Activated naive CD4-positive, alpha-beta T cell treated with anti-CD3 and anti-CD28 coated beads, Interleukin-2, amount 50 U/mL, for 16 hours (primary cell): Measurements from ENCODE around the gene REC8.
"Not testable (repeated sequence)": the region's sequence is repeated elsewhere in the genome, so short reads cannot be mapped to it uniquely, and the experiment has no call there.

Source experiments
- DNase-seq: peaks from one replicate; pipeline ENCODE4 v3.0.0-alpha.2; 2020

The REC8 gene

GRCh38 chr14:24206260-24207103 lies 34.6 kb downstream of the REC8 start:
- DNase-seq: no peak

GRCh38 chr14:24207104-24207551 lies 35.2 kb downstream of the REC8 start:
- DNase-seq: no peak

- DNase-seq: no peak
Observed at GRCh38 chr14:24207625-24208024, 35.7 kb downstream of the REC8 start.

GRCh38 chr14:24211311-24211710 lies 39.4 kb downstream of the REC8 start:
- DNase-seq: no peak

GRCh38 chr14:24212924-24213865 lies 41.3 kb downstream of the REC8 start, which contains the start of gene CHMP4A:
TSS of gene CHMP4A (minus strand) at chr14:24213488. CDS start at chr14:24213439, 49 bp downstream.
- DNase-seq: peak; percentile 96

- no peak for DNase-seq
Observed at GRCh38 chr14:24213866-24214662, 42.2 kb downstream of the REC8 start.

- DNase-seq: peak; percentile 86
Observed at GRCh38 chr14:24215495-24216344, 43.8 kb downstream of the REC8 start, which contains the start of gene MDP1. TSS of gene MDP1 (minus strand) at chr14:24216066. CDS start at chr14:24215955, 111 bp downstream.

- DNase-seq: no peak
Observed at GRCh38 chr14:24216345-24216699, 44.4 kb downstream of the REC8 start.

- not testable (repeated sequence) for DNase-seq
Observed at GRCh38 chr14:24216876-24217275, 45.0 kb downstream of the REC8 start.

GRCh38 chr14:24219080-24219479 lies 47.2 kb downstream of the REC8 start:
- DNase-seq: no peak

GRCh38 chr14:24219521-24219920 lies 47.6 kb downstream of the REC8 start:
- DNase-seq: no peak

GRCh38 chr14:24222987-24223386 lies 51.1 kb downstream of the REC8 start:
- DNase-seq: not testable (repeated sequence)

- DNase-seq: no peak
Observed at GRCh38 chr14:24224618-24225071, 52.8 kb downstream of the REC8 start.

GRCh38 chr14:24226473-24226872 lies 54.6 kb downstream of the REC8 start:
- DNase-seq: no peak

GRCh38 chr14:24228902-24229301 lies 57.0 kb downstream of the REC8 start:
- DNase-seq: no peak
